T follicular helper cell (primary cell): ENCODE measurements around the gene UVRAG.

Experiments used
- DNase-seq: peaks from one replicate; pipeline ENCODE4 v3.0.0-alpha.2; 2020; ENCODE audit warnings: low read depth

The UVRAG gene

DNA sequence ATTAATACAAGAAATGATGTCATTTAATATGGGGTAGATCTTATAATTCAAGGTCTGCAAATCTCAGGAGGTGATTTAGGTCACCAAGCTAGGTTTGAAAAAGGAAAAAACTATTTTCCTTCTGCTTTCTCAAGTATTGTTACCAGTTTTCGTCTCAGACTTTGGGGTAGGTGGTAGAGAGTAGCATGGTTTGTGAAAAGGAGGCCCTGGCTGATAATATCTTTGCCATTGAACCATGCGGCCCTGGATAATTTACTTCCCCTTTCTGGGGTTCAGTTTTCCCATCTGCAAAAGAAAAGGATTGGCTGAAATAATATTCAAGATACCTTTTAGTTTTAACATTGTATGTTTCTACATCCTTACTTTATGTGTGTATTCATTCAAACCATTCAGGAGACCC is 299.2 kb downstream of the UVRAG start:
- no peak for DNase-seq

DNA sequence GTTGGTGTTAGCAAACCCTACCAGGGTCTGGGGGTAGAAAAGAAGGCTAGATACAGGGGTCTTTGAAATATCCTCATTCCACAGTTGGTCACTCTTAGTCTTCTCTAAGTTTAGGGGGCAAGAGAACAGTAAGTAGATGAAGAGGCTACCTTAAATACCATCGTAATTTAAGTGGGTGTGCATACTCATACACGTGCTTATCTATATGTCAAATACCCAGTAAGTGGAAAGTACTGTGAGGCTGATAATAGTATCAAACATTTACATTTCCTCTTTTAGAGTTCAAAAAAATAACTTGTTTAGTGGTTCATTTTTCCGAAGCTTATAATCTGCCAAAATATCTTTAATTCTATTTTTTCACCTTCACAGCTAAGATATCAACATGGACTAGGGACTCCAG is 300.5 kb downstream of the UVRAG start:
- DNase-seq = no peak

DNA sequence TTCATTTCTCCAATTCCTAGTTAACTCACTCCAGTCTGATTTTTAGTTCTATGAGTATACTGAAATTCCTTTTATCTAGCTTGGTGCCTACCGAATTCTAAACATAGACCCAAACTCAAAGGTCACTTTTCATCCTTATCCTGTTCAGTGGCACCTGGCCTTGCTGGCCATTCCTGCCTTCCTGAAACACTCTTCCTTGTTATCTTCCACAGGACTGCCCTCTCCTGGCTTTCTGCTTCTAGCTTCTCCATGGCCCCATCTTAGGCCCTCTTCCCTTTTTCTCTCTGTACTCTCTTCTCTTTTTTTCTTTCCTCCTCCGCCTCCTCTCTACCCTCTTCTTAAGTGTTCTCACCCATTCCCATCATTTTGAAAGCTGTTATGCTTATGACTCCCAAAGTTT is 304.0 kb downstream of the UVRAG start:
- DNase-seq = no peak

- no peak for DNase-seq
Observed at GRCh38 chr11:76119779-76120178, 304.8 kb downstream of the UVRAG start.

- no peak for DNase-seq
Observed at GRCh38 chr11:76120513-76121101, 305.6 kb downstream of the UVRAG start.

GRCh38 chr11:76123248-76123647 is 308.2 kb downstream of the UVRAG start:
- no peak for DNase-seq

- DNase-seq = no peak
Observed at GRCh38 chr11:76124905-76125770, 310.1 kb downstream of the UVRAG start.

DNA sequence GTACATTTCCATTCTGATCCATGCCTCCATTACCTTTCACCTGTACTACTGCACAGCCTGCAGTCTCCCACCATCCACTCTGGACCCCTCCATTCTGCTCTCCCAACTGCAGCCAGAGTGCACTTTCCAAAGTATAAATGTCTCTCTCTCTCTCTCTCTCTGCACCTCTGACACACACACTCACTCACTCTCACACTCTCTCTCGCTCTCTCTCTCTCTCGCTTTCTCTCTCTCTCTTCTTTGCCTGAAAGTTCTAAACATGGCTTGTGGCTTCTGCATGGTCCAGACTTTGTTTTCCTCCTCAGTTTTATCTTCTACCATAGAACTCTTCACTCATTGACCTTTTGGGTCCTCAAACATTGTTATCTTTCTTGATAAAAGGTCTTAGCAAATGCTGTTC is 314.7 kb downstream of the UVRAG start:
- DNase-seq = no peak

DNA sequence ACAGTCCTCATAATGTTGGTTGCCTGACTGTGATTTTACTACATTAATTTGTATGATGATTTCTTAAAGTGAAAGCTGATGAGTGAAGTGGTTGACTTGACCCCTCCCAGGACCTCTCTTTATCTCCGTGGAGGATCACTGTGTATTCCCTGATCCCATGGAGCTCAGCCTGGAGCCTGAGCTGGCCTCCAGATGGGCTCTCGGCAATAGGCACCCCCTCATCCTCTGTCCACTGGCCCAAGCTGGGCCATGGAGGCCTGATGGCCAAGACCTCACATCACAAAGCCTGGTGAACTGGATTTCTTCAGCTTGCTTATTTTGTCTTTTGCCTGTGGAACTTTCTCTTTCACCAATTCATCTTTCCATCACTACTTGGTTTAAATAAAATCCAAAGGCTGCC is 316.1 kb downstream of the UVRAG start:
- DNase-seq = no peak

- DNase-seq = no peak
Observed at GRCh38 chr11:76131671-76132631, 316.9 kb downstream of the UVRAG start.

GRCh38 chr11:76134239-76134638 is 319.2 kb downstream of the UVRAG start:
- DNase-seq = no peak

DNA sequence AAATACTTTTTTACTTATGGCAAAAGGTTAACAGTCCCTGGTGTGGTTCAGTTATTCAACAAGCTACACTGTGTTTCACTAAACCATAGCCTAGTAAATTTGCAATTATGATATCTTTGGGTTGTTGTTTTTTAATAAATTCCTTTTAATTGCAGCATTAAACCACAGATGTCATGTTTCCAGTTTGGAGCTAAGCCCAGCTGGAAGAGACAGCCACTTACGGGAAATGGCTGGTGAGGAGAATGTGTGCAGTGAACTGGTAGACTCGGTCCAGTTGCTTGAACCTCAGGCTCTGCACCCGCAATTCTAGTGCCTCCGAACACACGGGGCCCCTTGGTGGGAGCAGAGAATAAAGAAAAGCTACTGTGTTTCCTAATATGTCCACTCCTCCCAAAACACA is 320.5 kb downstream of the UVRAG start:
- DNase-seq = no peak

GRCh38 chr11:76139314-76139713 is 324.3 kb downstream of the UVRAG start:
- no peak for DNase-seq

DNA sequence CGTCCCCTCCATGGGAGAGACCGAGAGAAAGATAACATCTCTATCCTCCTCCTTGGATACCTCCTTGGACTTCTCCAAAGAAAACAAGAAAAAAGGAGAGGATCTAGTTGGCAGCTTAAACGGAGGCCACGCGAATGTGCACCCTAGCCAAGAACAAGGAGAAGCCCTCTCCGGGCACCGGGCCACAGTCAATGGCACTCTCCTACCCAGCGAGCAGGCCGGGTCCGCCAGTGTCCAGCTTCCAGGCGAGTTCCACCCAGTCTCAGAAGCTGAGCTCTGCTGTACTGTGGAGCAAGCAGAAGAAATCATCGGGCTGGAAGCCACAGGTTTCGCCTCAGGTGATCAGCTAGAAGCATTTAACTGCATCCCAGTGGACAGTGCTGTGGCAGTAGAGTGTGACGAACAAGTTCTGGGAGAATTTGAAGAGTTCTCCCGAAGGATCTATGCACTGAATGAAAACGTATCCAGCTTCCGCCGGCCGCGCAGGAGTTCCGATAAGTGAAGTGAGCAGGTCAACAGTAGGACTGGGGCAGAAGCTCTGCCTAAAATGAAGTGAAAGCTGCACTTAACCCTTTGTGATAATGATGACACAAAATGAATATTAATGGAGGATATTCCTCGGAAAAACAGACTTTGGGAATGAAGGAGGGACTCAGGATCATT is 326.0 kb downstream of the UVRAG start:
- no peak for DNase-seq

GRCh38 chr11:76141901-76142588 is 327.0 kb downstream of the UVRAG start:
- DNase-seq = no peak

DNA sequence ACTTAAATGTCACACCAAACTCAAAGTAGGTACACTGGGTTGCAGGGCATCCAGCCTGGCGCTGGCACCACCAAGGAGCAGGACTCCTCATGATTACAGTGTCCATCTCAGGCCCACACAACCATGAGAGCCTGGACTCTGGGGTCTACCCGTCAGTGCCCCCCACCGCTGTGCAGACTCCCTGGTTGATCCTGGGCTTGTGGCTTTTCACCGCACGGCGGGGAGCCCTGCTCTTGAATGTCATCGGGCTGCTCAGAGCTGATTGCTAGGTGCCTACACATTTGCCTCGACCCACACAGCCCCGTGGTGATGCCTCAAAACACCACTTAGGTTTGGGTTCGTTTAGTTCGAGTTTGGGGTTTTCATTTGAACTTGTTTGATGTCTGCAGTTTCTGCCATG is 328.3 kb downstream of the UVRAG start:
- no peak for DNase-seq

DNA sequence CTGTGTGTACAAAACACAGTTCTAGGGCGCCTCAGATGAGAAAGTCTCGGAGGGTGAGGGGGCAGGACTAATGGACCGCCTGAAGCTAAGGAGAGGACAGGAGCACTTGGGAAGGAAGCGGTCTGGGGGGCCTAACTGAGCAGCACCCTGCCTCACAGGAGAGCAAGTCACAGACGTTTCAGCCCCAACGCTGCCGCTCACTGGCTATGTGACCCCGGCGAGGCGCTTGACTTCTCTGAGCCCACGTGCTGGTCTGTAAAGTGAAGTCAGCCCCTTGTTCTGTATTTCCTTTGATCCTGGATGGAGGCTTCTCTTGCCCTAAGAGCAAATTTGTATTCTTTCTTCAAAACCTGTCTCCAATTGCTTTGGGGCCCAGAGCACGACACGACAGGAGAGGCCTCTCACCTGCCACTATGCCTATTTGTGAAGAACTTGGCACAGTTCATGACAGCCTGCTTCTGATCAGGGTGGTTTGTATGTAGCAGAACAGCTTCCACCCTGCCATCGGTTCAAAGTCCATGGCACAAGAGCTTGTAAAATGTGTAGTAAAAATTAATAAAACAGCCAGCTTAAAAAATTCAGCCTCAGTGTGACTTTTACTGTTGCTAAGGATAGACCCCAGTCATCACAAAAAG is 332.2 kb downstream of the UVRAG start:
- no peak for DNase-seq

DNA sequence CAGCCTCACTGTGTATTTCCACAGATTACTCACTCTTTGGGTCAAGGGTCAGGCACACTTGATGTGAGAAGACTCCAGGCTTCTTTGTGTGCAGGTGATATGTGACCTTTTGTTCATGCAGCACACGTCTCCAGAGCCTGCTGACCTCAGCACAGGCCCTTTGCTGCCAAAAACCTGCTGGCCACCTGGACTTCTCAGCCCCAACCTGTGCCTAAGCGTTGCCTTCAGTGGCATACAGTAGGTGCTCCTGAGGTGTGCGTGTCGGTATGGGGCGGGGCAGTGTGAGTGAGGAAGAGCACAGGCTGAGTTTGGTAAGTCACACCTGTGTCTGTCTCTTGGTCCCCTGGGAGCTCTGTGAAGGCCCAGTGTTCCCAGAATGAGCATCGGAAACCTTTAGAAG is 333.2 kb downstream of the UVRAG start:
- DNase-seq = no peak

- no peak for DNase-seq
Observed at GRCh38 chr11:76148941-76149613, 334.1 kb downstream of the UVRAG start.

DNA sequence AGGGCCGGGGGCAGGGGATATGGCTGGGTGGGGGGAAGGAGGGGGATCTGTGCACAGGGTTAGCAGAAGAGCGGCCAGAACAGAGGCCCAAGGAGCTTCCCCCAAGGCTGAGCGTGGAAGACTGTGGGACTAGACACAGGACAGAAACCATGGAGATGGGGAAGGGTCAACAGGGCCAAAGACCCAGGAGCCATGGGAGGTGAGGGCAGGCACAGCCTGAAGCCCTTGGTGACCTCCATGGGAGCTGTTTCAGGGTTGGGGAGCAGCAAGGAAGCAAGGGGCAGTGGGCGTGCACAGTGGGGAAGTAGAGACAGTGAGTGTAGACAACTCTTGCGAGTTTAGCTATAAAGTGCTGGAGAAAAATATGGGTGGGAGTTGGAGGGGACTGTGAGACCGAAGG is 334.7 kb downstream of the UVRAG start:
- DNase-seq = no peak
